ENCODE measurements around the gene TPM1. TPM values are rescaled to one million over a fixed set of nuclear protein-coding genes. Genes with fewer than 3 reads are reported as not detected.

TPM1 gene
- total RNA-seq, 1 experiment from 2014 or later, result 22.5 TPM

DNA sequence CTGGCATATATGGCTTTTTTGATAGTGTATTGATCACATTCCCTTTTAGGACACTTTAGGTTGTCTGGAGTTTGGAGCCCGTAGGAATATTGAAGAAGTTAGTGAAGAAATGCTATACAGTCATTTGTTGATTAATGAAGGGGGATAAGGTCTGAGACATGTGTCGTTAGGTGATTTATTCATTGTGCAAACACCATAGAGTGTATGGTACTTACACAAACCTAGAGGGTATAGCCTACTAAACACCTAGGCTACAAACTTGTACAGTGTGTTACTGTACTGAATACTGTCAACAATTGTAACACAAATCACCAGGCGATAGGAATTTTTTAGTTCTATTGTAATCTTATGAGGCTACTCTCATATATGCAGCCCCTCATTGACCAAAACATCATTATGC lies 3.3 kb downstream of the TPM1 start:
- H3K9me3 ChIP-seq (ENCODE audit: control insufficient read depth in 1 of 2, insufficient read depth in 1 of 2, low read depth in 1 of 2, low read length in 2 of 2), result no peaks in the 10 kb centered on the region
- no peak for ATAC-seq
- RAD21 ChIA-PET (ENCODE audit: low non-redundant PET in 1 of 2, low total read pairs in 2 of 2, uncharacterized antibody in 2 of 2, unreplicated experiment in 2 of 2), result no interaction called here
- H4K20me1 ChIP-seq (ENCODE audit: insufficient read depth), result no peaks in the 10 kb centered on the region
- no peak overlapping the region for H3K9ac ChIP-seq (ENCODE audit: low read length)
- no peak for TF ChIP-seq YY1 (IDR thresholded peaks at IDR 0.05; ENCODE audit: extremely low read depth, insufficient replicate concordance, low read depth, low read length)
- no peak for TF ChIP-seq RAD21 (IDR thresholded peaks at IDR 0.05; ENCODE audit: low read depth)
- TF ChIP-seq CEBPB (IDR thresholded peaks at IDR 0.05; ENCODE audit: low read depth), result no peak
- no peaks in the 10 kb centered on the region for H3K27me3 ChIP-seq (ENCODE audit: insufficient read depth, low read length)
- no peak overlapping the region for H3K4me3 ChIP-seq (replicated peaks in 1 of 2; ENCODE audit: low read depth in 1 of 2, low read length in 2 of 2)
- H3K36me3 ChIP-seq (ENCODE audit: control insufficient read depth in 1 of 2, insufficient read depth in 2 of 2, low read length in 2 of 2), result no peaks in the 10 kb centered on the region
- no peaks in the 10 kb centered on the region; the same call in 1 of the 2 replicates for H3K79me2 ChIP-seq (ENCODE audit: insufficient read depth, low read length)
- H3K9me2 ChIP-seq (ENCODE audit: insufficient read depth), result no peaks in the 10 kb centered on the region
- no peak for DNase-seq (ENCODE audit: low read depth, low spot score)
- intact Hi-C loops (cut with micrococcal nuclease), result loop anchor here (5.0 to 10.0 kb wide), 2 partner anchors 229 to 356 kb away; partner anchors contain the start of gene APH1B
- no TSS peak for BruUV-seq (replicated peaks)
- no peak overlapping the region for H3K27ac ChIP-seq (ENCODE audit: low read depth, low read length)
- CTCF ChIA-PET, result interaction anchor here (1.0 kb wide), 1 partner anchor 10 kb away, joined by 3 read pairs; no protein-coding TSS in a partner anchor
- POLR2A ChIA-PET, result no interaction called here
- no peak overlapping the region for H3K4me2 ChIP-seq (ENCODE audit: low read length)
- H2AFZ ChIP-seq (ENCODE audit: low read depth, low read length, poor library complexity, severe bottlenecking), result no peak overlapping the region
- peaks cover 9 to 29% of the 10 kb centered on the region in 2 experiments for H3K4me1 ChIP-seq (ENCODE audit: control insufficient read depth in 1 of 2, insufficient read depth in 2 of 2, low read length in 2 of 2)

GRCh38 chr15:63046917-63047760 lies 4.6 kb downstream of the TPM1 start:
- H3K4me2 ChIP-seq (ENCODE audit: low read length), result peak overlapping the region; percentile 77
- H3K9me2 ChIP-seq (ENCODE audit: insufficient read depth), result no peaks in the 10 kb centered on the region
- ChIA-PET POLR2A (interaction anchor here (1.8 kb wide), 1 partner anchor 28 kb away, joined by 6 read pairs; no protein-coding TSS in a partner anchor), RAD21 (ENCODE audit: low non-redundant PET in 1 of 2, low total read pairs in 2 of 2, uncharacterized antibody in 2 of 2, unreplicated experiment in 2 of 2) (no interaction called here), CTCF (interaction anchor here (0.6 to 2.6 kb wide), 36 partner anchors 8 to 457 kb away, joined by 3 to 22 read pairs (median 4); no protein-coding TSS in a partner anchor)
- no peaks in the 10 kb centered on the region for H3K27me3 ChIP-seq (ENCODE audit: insufficient read depth, low read length)
- no peaks in the 10 kb centered on the region for H3K36me3 ChIP-seq (ENCODE audit: control insufficient read depth in 1 of 2, insufficient read depth in 2 of 2, low read length in 2 of 2)
- H3K27ac ChIP-seq (ENCODE audit: low read depth, low read length), result no peak overlapping the region
- intact Hi-C loops (cut with micrococcal nuclease), result loop anchor here (5.0 to 10.0 kb wide), 2 partner anchors 228 to 355 kb away; partner anchors contain the start of gene APH1B
- H3K4me3 ChIP-seq (replicated peaks in 1 of 2; ENCODE audit: low read depth in 1 of 2, low read length in 2 of 2), result peak overlapping the region in 1 of 2 experiments; percentile 68; a peak in 2 of 4 replicates
- no peak overlapping the region for H3K9ac ChIP-seq (ENCODE audit: low read length)
- TF ChIP-seq MAX (IDR thresholded peaks at IDR 0.05) (no peak), EZH2phosphoT487 (IDR thresholded peaks at IDR 0.05; ENCODE audit: borderline replicate concordance) (no peak), FOSL1 (IDR thresholded peaks at IDR 0.05; ENCODE audit: low read depth) (no peak), SP1 (IDR thresholded peaks at IDR 0.05; ENCODE audit: low read depth) (no peak), YY1 (IDR thresholded peaks at IDR 0.05; ENCODE audit: extremely low read depth, insufficient replicate concordance, low read depth, low read length) (no peak), EGR1 (IDR thresholded peaks at IDR 0.05; ENCODE audit: low read depth) (no peak)
- ATAC-seq (no peak), DNase-seq (ENCODE audit: low read depth, low spot score) (no peak)
- peak overlapping the region; percentile 84 for H2AFZ ChIP-seq (ENCODE audit: low read depth, low read length, poor library complexity, severe bottlenecking)
- H4K20me1 ChIP-seq (ENCODE audit: insufficient read depth), result no peaks in the 10 kb centered on the region
- BruUV-seq (replicated peaks), result no TSS peak
- H3K9me3 ChIP-seq (ENCODE audit: control insufficient read depth in 1 of 2, insufficient read depth in 1 of 2, low read depth in 1 of 2, low read length in 2 of 2), result no peaks in the 10 kb centered on the region
- no peaks in the 10 kb centered on the region; the same call in 1 of the 2 replicates for H3K79me2 ChIP-seq (ENCODE audit: insufficient read depth, low read length)
- H3K4me1 ChIP-seq (ENCODE audit: control insufficient read depth in 1 of 2, insufficient read depth in 2 of 2, low read length in 2 of 2), result peaks cover 9 to 33% of the 10 kb centered on the region in 2 experiments

Data from HCT116 (cell line).